Upper lobe of left lung (tissue), 6 donors: Measurements from ENCODE around the gene TOR3A. TPM values are rescaled to one million over a fixed set of nuclear protein-coding genes. Genes with fewer than 3 reads are reported as not detected.

ENCODE experiments used
- ATAC-seq, 2 donors: fragments of 200-7000 bp; cut with Tn5 transposase; one replicate each; pipeline ENCODE4 v1.9.1; 2022; ENCODE audit warnings: mild to moderate bottlenecking in 2 of 2, moderate library complexity in 2 of 2; ENCODE audit not compliant: low FRiP score in 2 of 2
- DNase-seq, 2 donors: peaks; one replicate each; pipeline ENCODE4 v3.0.0-alpha.2; 2019 to 2020
- H3K27ac ChIP-seq, 4 donors: fragments of 200-600 bp; sonication (generic); one replicate each; pipeline ENCODE4 v1.5.1; 2016 to 2019
- H3K27me3 ChIP-seq, 4 donors: fragments of 200-600 bp; sonication (generic); one replicate each; pipeline ENCODE4 v1.5.1; 2017 to 2019
- H3K36me3 ChIP-seq, 4 donors: fragments of 200-600 bp; sonication (generic); one replicate each; pipeline ENCODE4 v1.5.1; 2016 to 2019
- H3K4me1 ChIP-seq, 4 donors: fragments of 200-600 bp; sonication (generic); one replicate each; pipeline ENCODE4 v1.5.1; 2018 to 2019
- H3K4me3 ChIP-seq, 4 donors: fragments of 200-600 bp; sonication (generic); one replicate each; pipeline ENCODE4 v1.5.1; 2017 to 2019; ENCODE audit warnings: mild to moderate bottlenecking in 2 of 4, moderate library complexity in 1 of 4
- H3K9me3 ChIP-seq, 4 donors: fragments of 200-600 bp; sonication (generic); one replicate each; pipeline ENCODE4 v1.5.1; 2018 to 2019
- EP300 ChIP-seq, 4 donors: sonication (generic); formaldehyde crosslinking; IDR thresholded peaks; one replicate each; pipeline ENCODE4 v1.5.1; 2017; ENCODE audit warnings: antibody characterized with exemption in 4 of 4, control low read depth in 2 of 4
- POLR2A ChIP-seq, 4 donors: fragments of 450-650 bp; IDR thresholded peaks; one replicate each; pipeline ENCODE4 v1.5.1; 2016 to 2017; ENCODE audit warnings: antibody characterized with exemption in 4 of 4, mild to moderate bottlenecking in 2 of 4
- POLR2AphosphoS5 ChIP-seq, 2 donors: sonication (generic); formaldehyde crosslinking; IDR thresholded peaks; one replicate each; pipeline ENCODE4 v1.5.1; 2017; ENCODE audit warnings: antibody characterized with exemption in 2 of 2
- WGBS, 2 donors: methylation state at CpG; one replicate each; pipeline ENCODE4 v1.1.5; 2017 to 2018; 5-methylcytosine and 5-hydroxymethylcytosine counted together
- total RNA-seq, 6 donors: library from RNA; depleted of rRNA in 4 of 6; stranded (reverse); fragments of >200 nt in 4 of 6; gene quantifications; one replicate each; pipeline versions ENCODE4 v1.1.0 to v1.2.1, GENCODE V29; 2016 to 2021
- TF ChIP-seq, protein P1 (sequence below), 6 experiments: fragments of 450-650 bp in 4 of 6; fragments of 200-600 bp in 2 of 6; sonication (generic) in 2 of 6; IDR thresholded peaks; one replicate each; pipeline ENCODE4 v1.5.1; 2016 to 2019; ENCODE audit warnings: antibody characterized with exemption in 6 of 6
- donor health status: DM: no; HTN: no; CAD: no; lungs with moderate emphysema.
- donor health status: DM: no; HTN: yes; CAD: no; lungs with severe emphysema.

TOR3A gene
- total RNA-seq, 6 donors from 2014 or later: 26.2 to 44.1 (median 29.5) TPM

- ATAC-seq: peak; percentile 5 to 61
- H3K27ac ChIP-seq: peak overlapping the region; percentile 88 to 93 (median 90)
- H3K4me1 ChIP-seq: peaks cover 17 to 20% (median 17%) of the 10 kb centered on the region in 4 donors
- TF ChIP-seq EP300 (IDR thresholded peaks at IDR 0.05): no peak
- TF ChIP-seq POLR2AphosphoS5 (IDR thresholded peaks at IDR 0.05): peak in 1 of 2 donors; percentile 26
- no peak for TF ChIP-seq POLR2A (IDR thresholded peaks at IDR 0.05)
- DNase-seq: peak; percentile 49 to 90
- H3K27me3 ChIP-seq: no peaks in the 10 kb centered on the region
- peak overlapping the region; percentile 73 to 97 (median 82) for H3K4me3 ChIP-seq
- no peaks in the 10 kb centered on the region for H3K9me3 ChIP-seq
- peaks cover 0 to 22% (median 10%) of the 10 kb centered on the region in 4 donors for H3K36me3 ChIP-seq
- WGBS, 2 donors: 0 to 1% methylated on average over 4 to 31 of the region's 52 CpGs
Observed at GRCh38 chr1:179082333-179082998, 596 bp downstream of the TOR3A start.

GRCh38 chr1:179082999-179083335 lies 1.1 kb downstream of the TOR3A start:
- DNase-seq (no peak), ATAC-seq (no peak)
- peak overlapping the region; percentile 88 to 93 (median 90) for H3K27ac ChIP-seq
- peaks cover 0 to 25% (median 13%) of the 10 kb centered on the region in 4 donors for H3K36me3 ChIP-seq
- no peaks in the 10 kb centered on the region for H3K27me3 ChIP-seq
- H3K9me3 ChIP-seq: no peaks in the 10 kb centered on the region
- 7 to 8% methylated on average over 2 to 3 of the region's 3 CpGs for WGBS, 2 donors
- peaks cover 17 to 25% (median 20%) of the 10 kb centered on the region in 4 donors for H3K4me1 ChIP-seq
- no peak for TF ChIP-seq POLR2AphosphoS5 (IDR thresholded peaks at IDR 0.05)
- no peak for TF ChIP-seq EP300 (IDR thresholded peaks at IDR 0.05)
- TF ChIP-seq, protein P1, sequence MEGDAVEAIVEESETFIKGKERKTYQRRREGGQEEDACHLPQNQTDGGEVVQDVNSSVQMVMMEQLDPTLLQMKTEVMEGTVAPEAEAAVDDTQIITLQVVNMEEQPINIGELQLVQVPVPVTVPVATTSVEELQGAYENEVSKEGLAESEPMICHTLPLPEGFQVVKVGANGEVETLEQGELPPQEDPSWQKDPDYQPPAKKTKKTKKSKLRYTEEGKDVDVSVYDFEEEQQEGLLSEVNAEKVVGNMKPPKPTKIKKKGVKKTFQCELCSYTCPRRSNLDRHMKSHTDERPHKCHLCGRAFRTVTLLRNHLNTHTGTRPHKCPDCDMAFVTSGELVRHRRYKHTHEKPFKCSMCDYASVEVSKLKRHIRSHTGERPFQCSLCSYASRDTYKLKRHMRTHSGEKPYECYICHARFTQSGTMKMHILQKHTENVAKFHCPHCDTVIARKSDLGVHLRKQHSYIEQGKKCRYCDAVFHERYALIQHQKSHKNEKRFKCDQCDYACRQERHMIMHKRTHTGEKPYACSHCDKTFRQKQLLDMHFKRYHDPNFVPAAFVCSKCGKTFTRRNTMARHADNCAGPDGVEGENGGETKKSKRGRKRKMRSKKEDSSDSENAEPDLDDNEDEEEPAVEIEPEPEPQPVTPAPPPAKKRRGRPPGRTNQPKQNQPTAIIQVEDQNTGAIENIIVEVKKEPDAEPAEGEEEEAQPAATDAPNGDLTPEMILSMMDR (IDR thresholded peaks at IDR 0.05): no peak
- no peak for TF ChIP-seq POLR2A (IDR thresholded peaks at IDR 0.05)
- H3K4me3 ChIP-seq: peak overlapping the region; percentile 73 to 97 (median 82)

GRCh38 chr1:179083533-179083932 lies 1.7 kb downstream of the TOR3A start:
- TF ChIP-seq, protein P1 (IDR thresholded peaks at IDR 0.05): no peak
- TF ChIP-seq POLR2AphosphoS5 (IDR thresholded peaks at IDR 0.05) (no peak), EP300 (IDR thresholded peaks at IDR 0.05) (no peak), POLR2A (IDR thresholded peaks at IDR 0.05) (no peak)
- Histone ChIP-seq H3K36me3 (peaks cover 0 to 31% (median 17%) of the 10 kb centered on the region in 4 donors), H3K9me3 (no peaks in the 10 kb centered on the region), H3K27me3 (no peaks in the 10 kb centered on the region), H3K4me1 (peaks cover 17 to 26% (median 20%) of the 10 kb centered on the region in 4 donors), H3K4me3 (peak overlapping the region in 1 of 4 donors; percentile 97), H3K27ac (no peak overlapping the region)
- ATAC-seq (no peak), DNase-seq (no peak)
- 85 to 90% methylated on average over 5 to 8 of the region's 8 CpGs for WGBS, 2 donors

DNA sequence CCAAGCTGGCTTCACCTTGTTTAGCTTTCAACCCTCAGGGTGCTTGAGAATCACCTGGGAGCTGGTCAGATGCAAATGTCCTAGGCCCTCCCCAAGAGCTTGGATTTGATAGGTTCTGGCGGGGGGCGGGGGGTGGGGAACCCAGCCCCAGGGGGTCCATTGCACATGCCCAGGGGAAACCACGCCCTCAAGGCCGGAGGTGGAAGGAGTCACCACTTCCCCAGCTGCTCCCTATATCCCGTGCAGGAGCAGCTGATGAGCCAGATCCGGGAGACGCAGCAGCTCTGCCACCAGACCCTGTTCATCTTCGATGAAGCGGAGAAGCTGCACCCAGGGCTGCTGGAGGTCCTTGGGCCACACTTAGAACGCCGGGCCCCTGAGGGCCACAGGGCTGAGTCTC lies 5.8 kb downstream of the TOR3A start:
- Histone ChIP-seq H3K9me3 (no peaks in the 10 kb centered on the region), H3K4me3 (no peak overlapping the region), H3K27ac (no peak overlapping the region), H3K27me3 (no peaks in the 10 kb centered on the region), H3K4me1 (peaks cover 15 to 28% (median 25%) of the 10 kb centered on the region in 4 donors), H3K36me3 (peaks cover 0 to 64% (median 25%) of the 10 kb centered on the region in 4 donors)
- WGBS, 2 donors: 71% methylated on average over 10 of the region's 11 CpGs; no CpG with 5 or more reads in 1 of the 2 donors
- DNase-seq (peak in 1 of 2 donors; percentile 34), ATAC-seq (no peak)
- TF ChIP-seq POLR2AphosphoS5 (IDR thresholded peaks at IDR 0.05) (no peak), POLR2A (IDR thresholded peaks at IDR 0.05) (no peak), EP300 (IDR thresholded peaks at IDR 0.05) (no peak)
- TF ChIP-seq, protein P1 (IDR thresholded peaks at IDR 0.05): no peak

- DNase-seq (no peak), ATAC-seq (peak in 1 of 2 donors; percentile 2)
- 85 to 98% methylated on average over 8 to 15 of the region's 16 CpGs for WGBS, 2 donors
- no peak for TF ChIP-seq EP300 (IDR thresholded peaks at IDR 0.05)
- TF ChIP-seq, protein P1 (IDR thresholded peaks at IDR 0.05): no peak
- no peak for TF ChIP-seq POLR2AphosphoS5 (IDR thresholded peaks at IDR 0.05)
- TF ChIP-seq POLR2A (IDR thresholded peaks at IDR 0.05): no peak
- no peak overlapping the region for H3K4me3 ChIP-seq
- H3K36me3 ChIP-seq: peaks cover 6 to 82% (median 45%) of the 10 kb centered on the region in 4 donors
- H3K4me1 ChIP-seq: peaks cover 9 to 21% (median 18%) of the 10 kb centered on the region in 4 donors
- H3K9me3 ChIP-seq: no peaks in the 10 kb centered on the region
- H3K27ac ChIP-seq: peak overlapping the region in 1 of 4 donors; percentile 24
- H3K27me3 ChIP-seq: no peaks in the 10 kb centered on the region
Observed at GRCh38 chr1:179089827-179090482, 8.1 kb downstream of the TOR3A start.
